DMS 273 treated with DMSO at 0.1 percent for 48 hours (cell line): ENCODE data around the gene DHRS1.

ENCODE experiments used
- DNase-seq: peaks from one replicate; lab custom pipeline; 2025; lab: John Stamatoyannopoulos, UW

The DHRS1 gene

DNA sequence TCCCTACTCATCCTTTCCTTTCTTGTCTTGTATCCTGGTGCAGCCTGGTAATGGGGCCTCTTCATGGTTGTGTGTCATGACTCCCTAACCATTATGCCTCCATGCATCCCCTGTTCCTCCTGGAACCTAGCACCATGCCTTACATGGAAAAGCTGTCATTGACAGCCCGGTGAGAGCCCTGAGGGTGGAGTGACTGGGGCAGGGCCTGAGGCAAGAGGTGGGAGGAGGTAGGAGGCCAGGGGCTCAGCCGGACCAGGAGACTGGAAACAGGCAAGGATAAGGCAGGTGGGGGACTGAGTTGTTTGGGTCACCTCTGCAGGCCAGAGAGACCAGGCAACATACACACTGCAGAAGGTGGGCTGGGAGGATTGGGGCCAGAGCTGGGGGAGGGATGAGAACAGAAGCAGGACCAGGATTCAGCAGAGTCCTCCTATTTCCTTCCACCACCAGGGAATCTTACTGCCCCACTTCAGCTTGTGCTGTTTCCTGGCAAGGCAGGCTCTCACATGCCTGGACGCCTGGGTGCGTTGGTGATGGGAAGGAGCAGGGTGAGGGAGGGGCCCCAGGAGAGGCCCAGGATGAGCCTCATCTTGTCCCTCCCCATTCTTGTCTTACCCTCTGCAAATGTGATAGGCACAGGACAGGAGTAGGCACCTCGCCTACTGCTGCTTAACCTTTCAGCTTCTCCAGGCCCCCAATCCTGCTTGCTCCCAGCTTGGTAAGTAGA is 10.1 kb upstream of the DHRS1 start, which contains the start of gene LTB4R2:
Gene LTB4R2 (plus strand): TSS at position 603 of the 727 bp plus-strand sequence. CDS start 525 bp downstream, outside the sequence.
- DNase-seq = no peak

- DNase-seq = no peak
Observed at GRCh38 chr14:24308342-24309124, 9.0 kb upstream of the DHRS1 start.

DNA sequence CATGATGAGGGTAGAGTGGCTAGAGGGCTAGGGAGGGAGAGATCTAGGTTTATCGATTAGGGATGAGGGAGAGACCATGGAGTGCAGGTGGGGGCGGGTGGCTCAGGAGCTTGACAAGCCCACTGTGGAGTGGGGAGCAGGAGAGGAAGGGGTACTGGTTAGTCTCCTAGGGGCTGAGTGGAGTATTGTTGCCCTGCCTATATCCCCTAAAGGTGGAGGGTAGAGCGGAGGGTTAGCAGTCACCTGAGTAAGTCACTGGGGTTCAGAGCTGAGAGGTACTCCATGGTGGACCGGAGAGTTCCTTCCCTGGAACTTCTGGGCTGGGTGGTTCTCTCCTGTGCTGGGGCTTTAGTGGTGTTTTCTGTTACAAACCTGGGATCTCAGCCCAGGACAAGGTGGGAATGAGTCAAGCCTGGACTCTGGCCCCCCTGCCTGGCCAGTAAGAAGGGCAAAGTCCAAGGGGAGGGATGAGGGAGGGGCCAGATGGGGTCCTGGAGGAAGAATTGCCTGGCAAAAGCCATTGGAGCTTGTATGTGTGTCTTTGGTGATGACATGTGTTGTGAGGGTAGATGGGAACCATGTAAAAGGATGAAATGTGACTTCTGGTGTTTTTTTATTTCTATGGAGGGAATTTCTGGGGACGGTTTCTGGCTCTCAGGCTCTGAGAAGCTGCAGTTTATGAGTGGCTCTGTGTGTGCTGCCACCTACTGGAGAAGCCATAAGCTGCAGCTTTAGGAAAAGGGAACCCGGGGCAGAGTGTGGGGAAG is 8.2 kb upstream of the DHRS1 start, which contains the start of gene CIDEB:
Gene CIDEB (minus strand): TSS at position 403 of the 767 bp plus-strand sequence. CDS start 119 bp downstream, at position 284.
- DNase-seq = no peak

DNA sequence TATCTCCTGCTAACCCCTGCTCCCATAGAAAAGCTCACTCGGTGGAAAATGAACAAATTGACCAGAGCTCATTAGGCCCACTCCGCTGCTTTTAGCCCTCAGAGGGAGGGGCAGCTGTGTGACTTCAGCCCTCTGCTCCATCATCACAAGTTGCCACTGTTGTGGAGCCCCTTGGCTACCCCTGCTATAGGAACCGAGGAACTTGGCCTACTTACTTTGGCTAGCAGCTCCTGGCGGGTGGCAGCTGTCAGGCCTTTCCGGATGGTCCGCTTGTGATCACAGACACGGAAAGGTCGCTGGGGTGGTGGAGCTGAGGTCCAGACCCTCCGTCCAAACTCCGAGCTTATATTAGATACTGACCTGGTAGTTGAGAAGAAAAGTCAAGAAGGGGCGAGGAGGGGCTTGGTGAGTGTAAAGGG is 7.6 kb upstream of the DHRS1 start:
- no peak for DNase-seq

DNA sequence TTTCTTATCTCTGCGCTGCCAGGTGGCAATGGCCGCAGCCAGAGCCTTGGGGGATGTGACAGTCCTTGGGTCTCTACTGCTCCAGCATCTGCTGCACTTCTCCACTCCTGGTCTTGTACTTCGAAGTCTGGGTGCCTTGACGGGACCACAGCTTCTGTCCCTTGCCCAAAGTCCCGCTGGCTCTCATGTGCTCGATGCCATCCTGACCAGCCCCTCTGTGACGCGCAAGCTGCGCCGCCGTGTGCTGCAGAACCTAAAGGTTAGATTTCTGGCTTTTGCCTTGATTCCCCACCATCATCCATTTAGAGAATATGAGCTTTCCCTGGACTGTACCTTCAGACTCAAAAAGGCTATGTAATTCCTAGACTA is 4.4 kb upstream of the DHRS1 start:
- DNase-seq = no peak

- no peak for DNase-seq
Observed at GRCh38 chr14:24300326-24300980, 873 bp upstream of the DHRS1 start.

GRCh38 chr14:24298892-24299254 is 707 bp downstream of the DHRS1 start:
- peak; percentile 16 for DNase-seq

DNA sequence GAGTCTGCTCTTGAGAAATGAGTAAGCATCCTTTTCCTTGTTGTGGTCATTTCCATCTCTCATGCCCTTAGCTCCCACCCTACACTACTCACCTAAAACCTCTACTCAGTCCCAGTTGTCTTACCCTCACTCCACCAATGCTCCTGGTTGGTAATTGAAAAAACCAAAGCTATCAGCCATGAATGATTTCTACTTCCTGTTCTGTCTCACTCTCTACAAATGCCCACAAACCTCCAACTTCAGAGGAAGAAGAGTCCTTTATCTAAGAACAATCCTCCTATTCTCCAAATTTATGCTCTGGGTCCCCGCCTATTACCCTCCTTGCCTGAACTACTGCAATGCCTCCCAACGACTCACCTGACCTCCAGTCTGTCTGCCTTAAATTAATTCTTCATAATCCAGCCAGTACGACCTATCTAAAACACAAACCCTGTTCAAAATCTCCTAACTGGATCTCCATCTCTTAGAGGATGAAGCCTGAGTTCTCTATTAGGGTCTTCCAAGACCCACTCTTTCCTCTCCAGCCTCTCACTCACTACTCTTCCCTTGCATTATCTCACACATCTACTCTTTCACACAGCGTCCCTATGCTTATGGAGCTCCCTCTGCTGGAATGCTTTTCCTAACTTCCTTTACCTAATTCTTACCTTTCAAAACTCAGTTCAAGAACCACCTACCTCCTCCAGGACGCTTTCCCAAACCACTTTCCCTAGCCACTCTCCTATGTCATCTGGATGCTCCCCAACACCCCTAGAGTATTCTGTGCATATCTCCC is 2.2 kb downstream of the DHRS1 start:
- DNase-seq = no peak

- DNase-seq = peak; percentile 37
Observed at GRCh38 chr14:24296341-24297157, 3.0 kb downstream of the DHRS1 start.

DNA sequence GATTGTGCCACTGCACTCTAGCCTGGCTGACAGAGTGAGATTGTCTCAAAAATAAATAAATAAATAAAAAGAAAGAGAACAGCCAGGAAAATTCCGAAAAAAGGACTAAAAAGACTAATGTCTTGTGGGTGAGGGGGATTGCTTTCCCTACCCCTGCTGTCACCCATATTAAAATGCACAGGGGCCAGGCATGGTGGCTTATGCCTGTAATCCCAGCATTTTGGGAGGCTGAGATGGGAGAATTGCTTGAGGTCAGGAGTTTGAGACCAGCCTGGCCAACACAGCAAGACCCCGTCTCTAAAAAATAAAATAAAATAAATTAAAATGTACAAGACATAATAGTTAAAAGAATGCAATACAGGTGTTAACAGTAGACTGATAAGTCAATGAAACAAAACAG is 6.1 kb downstream of the DHRS1 start:
- DNase-seq = no peak

GRCh38 chr14:24292118-24292807 is 7.3 kb downstream of the DHRS1 start:
- DNase-seq = no peak

DNA sequence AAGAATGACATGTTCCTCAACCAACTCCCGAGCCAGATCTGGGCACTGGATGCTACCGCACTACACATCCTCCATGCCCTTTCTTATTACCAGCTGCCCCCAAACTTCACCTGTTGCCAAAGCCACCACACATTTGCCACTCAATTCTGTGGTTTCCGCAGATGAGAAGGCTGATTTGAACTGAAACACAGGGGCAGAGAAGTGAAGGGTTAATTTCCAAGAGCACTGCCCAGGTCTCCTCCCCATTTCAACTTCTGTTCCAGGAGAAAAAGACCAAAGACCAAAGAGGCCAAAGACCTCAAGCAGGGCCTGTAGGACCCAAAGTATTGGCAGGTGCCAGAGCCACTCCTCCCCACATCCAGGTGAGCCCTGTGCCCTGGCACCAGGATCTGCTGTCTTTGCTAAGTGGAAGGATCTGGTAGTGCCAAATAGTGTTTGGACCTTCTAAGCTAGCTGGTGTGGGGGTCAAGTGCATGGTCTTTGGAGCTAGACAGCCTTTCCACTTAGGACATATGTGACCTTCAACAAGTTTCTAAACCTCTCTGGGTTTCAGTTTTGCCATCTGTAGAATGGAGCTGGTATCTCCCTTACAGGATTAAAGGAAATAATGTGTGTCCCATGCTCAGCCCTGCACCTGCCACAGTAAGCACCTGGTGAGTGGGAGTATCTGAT is 8.0 kb downstream of the DHRS1 start:
- no peak for DNase-seq

GRCh38 chr14:24290746-24291145 is 8.8 kb downstream of the DHRS1 start:
- no peak for DNase-seq

GRCh38 chr14:24289649-24290280 is 9.8 kb downstream of the DHRS1 start:
- no peak for DNase-seq

- no peak for DNase-seq
Observed at GRCh38 chr14:24286996-24287395, 12.6 kb downstream of the DHRS1 start.

- DNase-seq = no peak
Observed at GRCh38 chr14:24285351-24285750, 14.2 kb downstream of the DHRS1 start.

GRCh38 chr14:24284501-24285035 is 15.0 kb downstream of the DHRS1 start:
- DNase-seq = no peak

GRCh38 chr14:24283796-24284460 is 15.7 kb downstream of the DHRS1 start:
- no peak for DNase-seq
